GM10266 (cell line): ENCODE data around the gene TNS1.

Source experiments
- DNase-seq: peaks from one replicate; pipeline ENCODE4 v3.0.0; 2012; ENCODE audit errors: extremely low spot score
- TF ChIP-seq, protein P1 (sequence below): IDR thresholded peaks from 2 replicates; pipeline ENCODE4 v1.5.1; 2012; ENCODE audit warnings: mild to moderate bottlenecking, low read depth; ENCODE audit not compliant: control insufficient read depth, insufficient read depth; ENCODE audit errors: missing control alignments

Gene TNS1

DNA sequence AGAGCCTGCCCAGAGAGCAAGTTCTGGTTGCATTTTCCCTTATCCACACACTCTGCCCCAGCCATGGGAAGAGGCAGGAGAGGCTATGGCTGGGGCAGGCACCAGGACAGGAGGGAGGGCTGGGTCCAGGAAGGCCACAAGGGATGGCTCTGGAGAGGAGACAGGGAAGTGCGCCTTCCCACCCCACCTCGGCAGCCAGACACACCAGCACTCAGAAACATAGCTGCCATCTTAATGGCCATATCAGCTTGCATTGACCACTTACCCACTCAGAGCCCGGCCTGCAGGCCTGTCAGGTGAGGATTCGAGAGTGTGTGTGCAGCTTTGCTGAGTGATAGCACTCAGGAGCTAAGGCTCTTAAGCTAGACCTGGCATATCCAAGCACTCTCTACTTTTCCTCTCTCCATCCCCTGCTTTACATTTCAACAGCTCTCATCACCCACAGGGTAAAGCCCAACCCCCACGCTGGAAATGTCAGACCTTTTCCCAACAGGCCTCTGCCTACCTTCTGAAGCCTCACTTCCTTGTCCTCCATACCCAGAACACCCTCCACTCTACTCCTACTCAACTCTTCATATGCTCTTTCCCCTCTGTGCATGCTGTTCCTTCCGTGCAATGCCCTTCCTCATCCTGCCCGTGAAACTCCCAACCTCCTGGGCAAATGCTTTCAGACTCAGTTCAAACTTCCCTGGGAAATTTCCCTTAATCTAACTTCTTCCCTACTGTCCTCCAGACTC lies 147.9 kb downstream of the TNS1 start:
- DNase-seq: no peak
- TF ChIP-seq, protein P1, sequence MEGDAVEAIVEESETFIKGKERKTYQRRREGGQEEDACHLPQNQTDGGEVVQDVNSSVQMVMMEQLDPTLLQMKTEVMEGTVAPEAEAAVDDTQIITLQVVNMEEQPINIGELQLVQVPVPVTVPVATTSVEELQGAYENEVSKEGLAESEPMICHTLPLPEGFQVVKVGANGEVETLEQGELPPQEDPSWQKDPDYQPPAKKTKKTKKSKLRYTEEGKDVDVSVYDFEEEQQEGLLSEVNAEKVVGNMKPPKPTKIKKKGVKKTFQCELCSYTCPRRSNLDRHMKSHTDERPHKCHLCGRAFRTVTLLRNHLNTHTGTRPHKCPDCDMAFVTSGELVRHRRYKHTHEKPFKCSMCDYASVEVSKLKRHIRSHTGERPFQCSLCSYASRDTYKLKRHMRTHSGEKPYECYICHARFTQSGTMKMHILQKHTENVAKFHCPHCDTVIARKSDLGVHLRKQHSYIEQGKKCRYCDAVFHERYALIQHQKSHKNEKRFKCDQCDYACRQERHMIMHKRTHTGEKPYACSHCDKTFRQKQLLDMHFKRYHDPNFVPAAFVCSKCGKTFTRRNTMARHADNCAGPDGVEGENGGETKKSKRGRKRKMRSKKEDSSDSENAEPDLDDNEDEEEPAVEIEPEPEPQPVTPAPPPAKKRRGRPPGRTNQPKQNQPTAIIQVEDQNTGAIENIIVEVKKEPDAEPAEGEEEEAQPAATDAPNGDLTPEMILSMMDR: no peak

DNA sequence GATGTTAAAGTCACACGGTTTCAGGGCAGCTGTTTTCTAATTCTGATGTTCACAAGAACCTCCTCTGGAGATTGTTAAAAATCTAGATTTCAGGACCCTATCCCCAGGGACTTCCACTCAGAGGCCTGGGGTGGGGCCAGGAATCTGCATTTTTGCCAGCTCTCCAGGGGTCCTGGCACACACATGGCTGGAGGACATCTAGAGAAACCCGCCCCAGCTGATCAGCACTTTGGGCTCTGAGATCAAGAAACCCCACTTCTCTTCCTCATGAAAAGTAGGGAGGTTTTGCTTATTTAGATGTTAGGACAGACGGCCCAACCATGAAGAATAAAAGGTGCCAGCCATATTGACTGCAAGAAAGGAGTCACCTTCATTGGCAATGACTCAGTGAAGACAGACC lies 148.8 kb downstream of the TNS1 start:
- DNase-seq: no peak
- TF ChIP-seq, protein P1: no peak

DNA sequence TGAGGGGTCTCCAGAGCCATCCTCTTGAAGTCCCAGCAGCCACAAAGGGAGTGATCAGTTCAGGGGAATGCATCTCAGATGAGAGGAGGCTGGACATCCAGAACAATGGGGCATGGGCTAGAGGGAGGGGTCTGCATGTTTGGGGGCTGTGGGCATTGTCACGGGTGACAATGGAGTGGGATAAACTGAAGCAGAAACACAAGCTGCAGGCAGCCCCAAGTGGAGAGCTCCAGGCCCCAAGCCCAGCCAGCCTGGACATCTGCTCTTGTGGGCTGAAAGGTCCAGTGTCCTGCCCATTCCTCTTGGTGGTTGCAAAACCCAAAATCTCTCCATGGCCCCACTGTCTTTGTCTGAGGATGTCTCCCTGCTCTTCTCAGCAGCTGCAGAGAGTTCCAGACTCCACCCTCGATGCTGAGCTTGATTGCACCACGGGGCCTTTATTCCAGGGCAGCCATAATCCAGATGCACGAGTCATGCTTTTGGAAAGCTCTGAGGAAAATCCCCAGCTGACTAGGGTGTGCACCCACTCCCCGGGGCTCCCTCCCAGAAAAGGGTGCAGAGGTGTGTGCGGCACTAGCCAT lies 149.4 kb downstream of the TNS1 start:
- DNase-seq: no peak
- TF ChIP-seq, protein P1: no peak

DNA sequence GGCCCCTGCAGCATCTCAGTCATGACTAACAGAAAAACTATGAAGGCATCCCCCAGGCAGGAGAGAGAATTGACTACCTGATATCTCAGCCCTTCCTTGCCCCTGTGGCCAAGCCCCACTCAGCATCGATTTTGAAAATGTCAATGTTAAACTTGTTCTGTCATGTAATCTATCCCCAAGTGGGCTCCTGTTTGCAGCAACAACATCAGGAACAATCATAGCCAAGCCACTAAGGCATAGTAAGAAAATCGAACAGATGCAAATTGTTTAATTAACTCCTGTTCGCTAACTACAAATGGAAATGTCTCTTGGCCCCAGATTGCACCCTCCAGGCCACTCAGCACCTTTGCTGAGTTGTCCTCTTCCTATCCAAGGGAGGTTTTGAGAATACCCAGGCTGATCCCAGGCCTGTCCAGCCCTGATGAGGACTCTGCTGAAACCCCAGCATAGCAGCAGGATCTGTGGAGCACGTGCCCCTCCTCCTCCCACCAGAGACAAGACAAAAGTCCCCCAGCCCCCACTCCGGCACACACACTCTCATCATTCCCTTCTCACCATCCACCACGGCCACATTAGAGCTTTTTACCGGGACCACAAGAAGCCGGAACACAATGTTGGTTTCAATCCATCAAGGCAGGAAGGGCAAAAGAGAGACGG lies 150.1 kb downstream of the TNS1 start:
- TF ChIP-seq, protein P1: no peak
- no peak for DNase-seq

DNA sequence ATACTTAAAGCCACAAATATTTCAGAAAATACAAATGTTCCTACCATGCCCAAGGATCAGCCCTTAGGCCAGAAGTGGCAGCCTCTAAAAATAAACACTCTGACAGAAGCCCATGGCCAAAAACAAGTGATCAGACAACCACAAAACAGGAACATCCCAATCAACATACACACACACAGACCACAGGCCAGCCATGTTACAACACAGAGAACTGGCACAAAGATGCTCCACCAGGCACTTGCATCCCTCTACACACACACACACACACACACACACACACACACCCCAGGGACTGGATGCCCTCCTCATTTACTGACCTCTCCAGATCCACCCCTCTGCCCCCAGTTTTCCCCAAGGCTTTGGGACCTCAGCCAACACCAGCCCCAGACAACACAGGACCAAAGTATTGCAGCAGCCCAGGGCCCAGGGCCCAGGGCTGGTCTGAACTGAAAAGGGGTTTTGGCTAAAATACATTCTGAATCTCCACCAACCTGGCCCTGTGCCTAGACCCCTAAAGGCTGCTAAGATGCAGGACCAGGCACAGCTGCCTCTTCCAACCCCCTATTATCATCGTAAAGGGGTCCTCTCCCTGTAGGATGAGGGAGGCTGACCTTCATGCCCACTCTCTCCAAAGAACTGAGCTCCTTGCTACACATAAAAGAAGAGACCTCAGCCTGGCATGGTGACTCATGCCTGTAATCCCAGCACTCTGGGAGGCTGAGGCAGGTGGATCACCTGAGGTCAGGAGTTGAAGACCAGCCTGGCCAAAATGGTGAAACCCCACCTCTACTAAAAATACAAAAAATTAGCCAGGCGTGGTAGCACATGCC lies 151.4 kb downstream of the TNS1 start:
- TF ChIP-seq, protein P1: no peak
- DNase-seq: no peak

DNA sequence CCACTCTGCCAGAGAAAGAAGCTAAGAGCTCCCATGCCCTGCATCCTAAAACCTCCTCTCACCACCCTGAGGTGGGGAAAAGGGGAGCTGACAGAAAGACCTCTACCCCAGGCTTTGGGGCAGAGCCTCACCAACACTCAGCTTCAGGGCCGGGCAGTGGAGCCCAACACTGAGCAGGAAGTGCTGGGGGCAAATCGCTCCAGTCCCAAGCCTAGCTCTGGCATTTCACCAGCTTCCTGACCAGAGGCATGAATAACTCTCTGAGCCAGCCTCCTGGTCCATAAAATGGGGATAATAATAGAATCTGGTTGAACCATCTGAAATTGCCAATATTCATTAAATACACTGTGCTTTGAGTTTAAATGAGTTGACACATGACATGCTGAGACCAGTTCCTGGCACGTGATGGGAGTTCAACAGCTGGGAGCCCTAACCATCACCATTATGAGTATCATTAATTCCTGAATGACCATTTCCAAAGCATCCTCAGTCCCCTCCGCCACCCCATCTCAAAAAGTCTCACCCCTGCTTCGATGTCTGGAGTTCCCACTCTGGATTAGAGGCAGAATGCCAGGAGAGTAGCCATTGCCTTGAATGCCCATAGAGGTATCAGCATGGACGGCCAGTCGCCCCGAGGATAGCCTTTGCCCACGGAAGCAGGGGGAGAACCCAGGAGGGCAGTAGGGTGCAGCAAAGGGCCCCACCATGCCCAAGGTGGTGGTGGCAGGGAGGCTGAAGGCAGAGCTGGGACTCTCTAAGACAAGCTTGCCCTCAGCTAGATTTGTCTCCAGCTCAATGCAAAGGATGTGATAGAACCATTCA lies 153.4 kb downstream of the TNS1 start:
- TF ChIP-seq, protein P1: no peak

More for the DNA sequence above, 153.4 kb downstream of the TNS1 start:
- no peak for DNase-seq
